Measurements from ENCODE around the gene APOC4. TPM values are rescaled to one million over a fixed set of nuclear protein-coding genes. Genes with fewer than 3 reads are reported as not detected.
"Not testable (repeated sequence)": the region's sequence is repeated elsewhere in the genome, so short reads cannot be mapped to it uniquely, and the experiment has no call there.

Gene APOC4
- total RNA-seq, 1 donor from 2014 or later, result 0.68 TPM

- intact Hi-C loops (cut with DNase I), result no loop called here
Observed at GRCh38 chr19:44969437-44969836, 27.4 kb downstream of the APOC4 start.

GRCh38 chr19:44971451-44971850 lies 29.4 kb downstream of the APOC4 start:
- H3K36me3 ChIP-seq, result peaks cover 75% of the 10 kb centered on the region
- ATAC-seq; H3K4me3 ChIP-seq; H3K9me3 ChIP-seq; DNase-seq; H3K4me1 ChIP-seq; H3K27me3 ChIP-seq (ENCODE audit: low read depth); H3K27ac ChIP-seq; intact Hi-C loops (cut with DNase I): not testable (repeated sequence)

More at GRCh38 chr19:44969437-44969836, 27.4 kb downstream of the APOC4 start:
- Histone ChIP-seq H3K36me3 (peaks cover 75% of the 10 kb centered on the region), H3K27ac (no peak overlapping the region), H3K9me3 (no peaks in the 10 kb centered on the region), H3K4me1 (no peaks in the 10 kb centered on the region), H3K4me3 (no peak overlapping the region), H3K27me3 (ENCODE audit: low read depth) (no peaks in the 10 kb centered on the region)
- TF ChIP-seq CTCF (IDR thresholded peaks at IDR 0.05), result no peak
- DNase-seq (no peak), ATAC-seq (no peak)

- TF ChIP-seq CTCF (IDR thresholded peaks at IDR 0.05), result no peak
- Histone ChIP-seq H3K27ac (no peak overlapping the region), H3K27me3 (ENCODE audit: low read depth) (no peaks in the 10 kb centered on the region), H3K4me1 (no peaks in the 10 kb centered on the region), H3K4me3 (no peak overlapping the region), H3K36me3 (peaks cover 75% of the 10 kb centered on the region), H3K9me3 (no peaks in the 10 kb centered on the region)
- ATAC-seq (no peak), DNase-seq (no peak)
- intact Hi-C loops (cut with DNase I), result no loop called here
Observed at GRCh38 chr19:44972802-44973201, 30.8 kb downstream of the APOC4 start.

- no peaks in the 10 kb centered on the region for H3K27me3 ChIP-seq (ENCODE audit: low read depth)
- peaks cover 75% of the 10 kb centered on the region for H3K36me3 ChIP-seq
- no peak for TF ChIP-seq CTCF (IDR thresholded peaks at IDR 0.05)
- no peak overlapping the region for H3K4me3 ChIP-seq
- intact Hi-C loops (cut with DNase I), result no loop called here
- H3K27ac ChIP-seq, result no peak overlapping the region
- DNase-seq (no peak), ATAC-seq (no peak)
- H3K4me1 ChIP-seq, result no peaks in the 10 kb centered on the region
- no peaks in the 10 kb centered on the region for H3K9me3 ChIP-seq
Observed at GRCh38 chr19:44973982-44974735, 32.1 kb downstream of the APOC4 start.

GRCh38 chr19:44974857-44975256 lies 32.8 kb downstream of the APOC4 start:
- Histone ChIP-seq H3K4me1 (no peaks in the 10 kb centered on the region), H3K36me3 (peaks cover 79% of the 10 kb centered on the region), H3K9me3 (no peaks in the 10 kb centered on the region), H3K27ac (no peak overlapping the region), H3K27me3 (ENCODE audit: low read depth) (no peaks in the 10 kb centered on the region), H3K4me3 (no peak overlapping the region)
- intact Hi-C loops (cut with DNase I), result no loop called here
- DNase-seq (no peak), ATAC-seq (no peak)
- no peak for TF ChIP-seq CTCF (IDR thresholded peaks at IDR 0.05)

- no peak for TF ChIP-seq CTCF (IDR thresholded peaks at IDR 0.05)
- Histone ChIP-seq H3K4me1 (no peaks in the 10 kb centered on the region), H3K9me3 (no peaks in the 10 kb centered on the region), H3K27ac (no peak overlapping the region), H3K4me3 (no peak overlapping the region), H3K27me3 (ENCODE audit: low read depth) (no peaks in the 10 kb centered on the region), H3K36me3 (peaks cover 82% of the 10 kb centered on the region)
- intact Hi-C loops (cut with DNase I), result no loop called here
- ATAC-seq (no peak), DNase-seq (no peak)
Observed at GRCh38 chr19:44975444-44975843, 33.4 kb downstream of the APOC4 start.
